Measurements from ENCODE around the gene PCYT2.

PCYT2 gene

GRCh38 chr17:81912441-81913309 lies 1.5 kb upstream of the PCYT2 start:
- no peak for DNase-seq (ENCODE audit: low spot score)

GRCh38 chr17:81911969-81912368 lies 770 bp upstream of the PCYT2 start:
- no peak for DNase-seq (ENCODE audit: low spot score)

GRCh38 chr17:81910840-81911276 lies 341 bp downstream of the PCYT2 start:
- DNase-seq (ENCODE audit: low spot score), result peak; percentile 51

- peak; percentile 96 for DNase-seq (ENCODE audit: low spot score)
Observed at GRCh38 chr17:81909966-81910839, 996 bp downstream of the PCYT2 start.

GRCh38 chr17:81909231-81909630 lies 2.0 kb downstream of the PCYT2 start:
- DNase-seq (ENCODE audit: low spot score), result no peak

- no peak for DNase-seq (ENCODE audit: low spot score)
Observed at GRCh38 chr17:81908793-81909192, 2.4 kb downstream of the PCYT2 start.

- no peak for DNase-seq (ENCODE audit: low spot score)
Observed at GRCh38 chr17:81907219-81908145, 3.7 kb downstream of the PCYT2 start.

GRCh38 chr17:81906476-81907218 lies 4.6 kb downstream of the PCYT2 start:
- no peak for DNase-seq (ENCODE audit: low spot score)

GRCh38 chr17:81905993-81906392 lies 5.2 kb downstream of the PCYT2 start:
- DNase-seq (ENCODE audit: low spot score), result no peak

GRCh38 chr17:81905424-81905875 lies 5.7 kb downstream of the PCYT2 start:
- DNase-seq (ENCODE audit: low spot score), result no peak

GRCh38 chr17:81904600-81905423 lies 6.4 kb downstream of the PCYT2 start:
- DNase-seq (ENCODE audit: low spot score), result no peak

GRCh38 chr17:81903896-81904599 lies 7.2 kb downstream of the PCYT2 start:
- no peak for DNase-seq (ENCODE audit: low spot score)

- DNase-seq (ENCODE audit: low spot score), result no peak
Observed at GRCh38 chr17:81903415-81903831, 7.8 kb downstream of the PCYT2 start.

GRCh38 chr17:81902653-81903414 lies 8.4 kb downstream of the PCYT2 start:
- DNase-seq (ENCODE audit: low spot score), result no peak

GRCh38 chr17:81902023-81902652 lies 9.1 kb downstream of the PCYT2 start, which contains the start of gene NPB:
TSS of gene NPB (plus strand) at chr17:81902238. CDS start at chr17:81902278, 40 bp downstream.
- DNase-seq (ENCODE audit: low spot score), result no peak

- no peak for DNase-seq (ENCODE audit: low spot score)
Observed at GRCh38 chr17:81901167-81902022, 9.8 kb downstream of the PCYT2 start.

- no peak for DNase-seq (ENCODE audit: low spot score)
Observed at GRCh38 chr17:81900181-81900820, 10.9 kb downstream of the PCYT2 start.
